ENCODE results near the gene SPAG8.

SPAG8 gene

GRCh38 chr9:35845824-35846771, 34.0 kb upstream of the SPAG8 start:
- DNase-seq (ENCODE audit: low read depth): no peak
- H3K4me3 ChIP-seq (ENCODE audit: control insufficient read depth, low read depth, low read length): no peak overlapping the region
- no peak for TF ChIP-seq CTCF (IDR thresholded peaks at IDR 0.05; ENCODE audit: control insufficient read depth, insufficient read depth, low read depth, low read length, missing control alignments)

DNA sequence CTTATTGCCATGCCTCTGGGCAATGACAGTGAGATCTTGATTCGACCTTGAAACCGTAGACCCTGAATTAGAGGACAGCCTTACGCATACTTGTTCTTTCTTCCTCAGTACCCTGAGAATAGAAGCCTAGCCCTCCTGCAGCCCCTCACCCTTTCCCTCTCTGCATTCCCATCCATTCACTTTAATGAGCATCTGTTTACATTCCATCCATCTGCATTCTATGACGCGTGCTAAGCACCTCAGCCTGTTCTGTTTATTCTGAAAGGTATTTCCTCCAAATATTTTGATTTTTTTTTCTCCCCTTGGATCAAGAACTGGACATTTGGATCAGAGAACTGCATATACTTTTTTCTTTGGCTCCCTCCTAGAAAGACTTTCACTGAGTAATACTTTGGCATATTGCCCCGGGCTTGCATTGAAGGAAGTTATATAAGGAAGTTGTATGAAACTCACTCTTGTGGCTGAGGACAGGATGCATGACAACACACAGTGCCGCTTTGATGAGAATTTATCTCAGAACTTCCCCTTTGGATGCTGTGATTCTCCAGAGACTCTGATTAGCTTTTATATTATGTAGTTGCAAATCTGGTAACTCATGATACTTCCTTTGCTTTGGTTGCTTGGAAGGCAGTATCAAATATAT, 32.7 kb upstream of the SPAG8 start:
- peak; percentile 70 for DNase-seq (ENCODE audit: low read depth)
- no peak for TF ChIP-seq CTCF (IDR thresholded peaks at IDR 0.05; ENCODE audit: control insufficient read depth, insufficient read depth, low read depth, low read length, missing control alignments)

DNA sequence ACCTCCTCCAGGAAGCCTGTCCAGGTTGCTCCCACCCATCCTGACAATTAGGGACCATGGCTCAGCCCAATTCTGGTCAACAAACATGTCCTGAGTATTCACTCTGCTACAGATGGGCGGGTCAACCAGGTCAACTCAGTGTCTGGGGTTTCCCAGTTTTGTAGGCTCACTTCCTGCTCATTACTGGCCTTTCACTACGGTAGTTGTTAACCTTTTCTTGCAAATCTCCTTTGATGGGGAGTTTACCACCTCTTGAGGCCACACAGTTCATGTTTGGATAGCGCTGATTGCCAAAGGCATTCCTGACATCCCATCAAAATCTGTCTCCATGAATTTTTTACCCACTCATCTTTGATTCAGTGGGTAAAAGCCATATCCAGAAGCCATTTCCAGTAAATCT, 30.7 kb upstream of the SPAG8 start:
- H3K4me3 ChIP-seq (ENCODE audit: control insufficient read depth, low read depth, low read length): no peak overlapping the region
- no peak for DNase-seq (ENCODE audit: low read depth)
- no peak for TF ChIP-seq CTCF (IDR thresholded peaks at IDR 0.05; ENCODE audit: control insufficient read depth, insufficient read depth, low read depth, low read length, missing control alignments)

More for the DNA sequence above, 32.7 kb upstream of the SPAG8 start:
- H3K4me3 ChIP-seq (ENCODE audit: control insufficient read depth, low read depth, low read length): no peak overlapping the region

GRCh38 chr9:35842020-35842745, 30.1 kb upstream of the SPAG8 start:
- no peak for TF ChIP-seq CTCF (IDR thresholded peaks at IDR 0.05; ENCODE audit: control insufficient read depth, insufficient read depth, low read depth, low read length, missing control alignments)
- no peak overlapping the region for H3K4me3 ChIP-seq (ENCODE audit: control insufficient read depth, low read depth, low read length)
- DNase-seq (ENCODE audit: low read depth): no peak

- TF ChIP-seq CTCF (IDR thresholded peaks at IDR 0.05; ENCODE audit: control insufficient read depth, insufficient read depth, low read depth, low read length, missing control alignments): no peak
- no peak for DNase-seq (ENCODE audit: low read depth)
- H3K4me3 ChIP-seq (ENCODE audit: control insufficient read depth, low read depth, low read length): no peak overlapping the region
Measured at GRCh38 chr9:35841645-35841900, 29.5 kb upstream of the SPAG8 start.

DNA sequence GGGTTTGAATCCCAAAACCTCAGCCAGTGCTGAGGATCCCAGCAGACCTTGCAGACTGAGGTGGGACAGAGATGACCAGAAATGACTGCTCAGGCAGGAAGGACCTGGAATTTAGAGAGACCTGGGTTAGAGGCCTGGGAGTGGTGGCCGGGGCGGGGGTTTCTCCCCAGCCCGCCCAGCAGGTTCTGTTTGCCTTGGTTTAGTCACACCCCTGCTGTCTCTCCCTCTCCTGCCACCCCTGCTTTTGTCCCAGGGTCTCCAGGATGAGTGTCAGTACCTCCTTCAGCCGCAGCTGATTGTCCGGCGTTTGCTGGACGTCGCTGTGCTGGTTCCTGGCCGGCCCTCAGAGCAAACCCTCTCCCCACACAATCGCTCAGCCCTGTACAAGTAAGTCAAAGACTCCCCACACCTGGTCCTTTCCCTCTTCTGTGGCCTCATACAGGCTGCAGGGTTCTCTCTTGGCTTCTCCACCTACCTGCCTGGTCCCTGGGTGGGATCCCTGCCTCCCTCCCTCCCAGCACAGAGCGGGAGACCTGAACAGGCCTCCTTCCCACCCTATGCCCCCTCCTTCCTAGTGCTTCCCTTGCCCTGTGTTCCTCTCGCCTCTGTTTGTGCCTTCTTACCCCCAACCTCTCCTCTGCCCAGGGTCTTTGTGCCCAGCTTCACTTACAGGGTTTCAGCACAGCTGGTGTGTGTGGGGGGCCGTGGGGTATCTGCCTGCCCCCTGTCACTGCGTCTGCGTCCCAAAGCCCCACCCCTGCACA, 29.0 kb upstream of the SPAG8 start:
- TF ChIP-seq CTCF (IDR thresholded peaks at IDR 0.05; ENCODE audit: control insufficient read depth, insufficient read depth, low read depth, low read length, missing control alignments): no peak
- no peak for DNase-seq (ENCODE audit: low read depth)
- no peak overlapping the region for H3K4me3 ChIP-seq (ENCODE audit: control insufficient read depth, low read depth, low read length)
